ENCODE measurements around the gene SLC9A8. TPM values are rescaled to one million over a fixed set of nuclear protein-coding genes. Genes with fewer than 3 reads are reported as not detected.
"Not testable (repeated sequence)": the region's sequence is repeated elsewhere in the genome, so short reads cannot be mapped to it uniquely, and the experiment has no call there.

SLC9A8 gene
- total RNA-seq (2014; rRNA removed; shearing (Covaris generic)) = 27.4 and 39.9 TPM in 2 replicates

- peak; percentile 96 for DNase-seq (ENCODE audit: low spot score)
Measured at GRCh38 chr20:49812507-49813304, at the start of gene SLC9A8. TSS of gene SLC9A8 (plus strand) at chr20:49812828. CDS start at chr20:49812923, 95 bp downstream.

GRCh38 chr20:49762940-49763766 is 49.5 kb upstream of the SLC9A8 start:
- no peak for DNase-seq (ENCODE audit: low spot score)

- no peak for DNase-seq (ENCODE audit: low spot score)
Measured at GRCh38 chr20:49765413-49765736, 47.3 kb upstream of the SLC9A8 start.

- DNase-seq (ENCODE audit: low spot score) = no peak
Measured at GRCh38 chr20:49765846-49766541, 46.6 kb upstream of the SLC9A8 start.

- no peak for DNase-seq (ENCODE audit: low spot score)
Measured at GRCh38 chr20:49766979-49767521, 45.6 kb upstream of the SLC9A8 start.

GRCh38 chr20:49768204-49769047 is 44.2 kb upstream of the SLC9A8 start:
- DNase-seq (ENCODE audit: low spot score) = peak; percentile 93

GRCh38 chr20:49769048-49769581 is 43.5 kb upstream of the SLC9A8 start:
- no peak for DNase-seq (ENCODE audit: low spot score)

GRCh38 chr20:49770634-49771033 is 42.0 kb upstream of the SLC9A8 start:
- DNase-seq (ENCODE audit: low spot score) = no peak

- DNase-seq (ENCODE audit: low spot score) = not testable (repeated sequence)
Measured at GRCh38 chr20:49774213-49774612, 38.4 kb upstream of the SLC9A8 start.

GRCh38 chr20:49775229-49775693 is 37.4 kb upstream of the SLC9A8 start:
- DNase-seq (ENCODE audit: low spot score) = peak; percentile 96

- no peak for DNase-seq (ENCODE audit: low spot score)
Measured at GRCh38 chr20:49779972-49780371, 32.7 kb upstream of the SLC9A8 start.

GRCh38 chr20:49781676-49782075 is 31.0 kb upstream of the SLC9A8 start:
- DNase-seq (ENCODE audit: low spot score) = peak; percentile 45

GRCh38 chr20:49782439-49782838 is 30.2 kb upstream of the SLC9A8 start:
- DNase-seq (ENCODE audit: low spot score) = not testable (repeated sequence)

- not testable (repeated sequence) for DNase-seq (ENCODE audit: low spot score)
Measured at GRCh38 chr20:49783021-49783995, 29.3 kb upstream of the SLC9A8 start.

- DNase-seq (ENCODE audit: low spot score) = no peak
Measured at GRCh38 chr20:49784291-49784690, 28.3 kb upstream of the SLC9A8 start.

- DNase-seq (ENCODE audit: low spot score) = no peak
Measured at GRCh38 chr20:49785149-49785851, 27.3 kb upstream of the SLC9A8 start.

- DNase-seq (ENCODE audit: low spot score) = no peak
Measured at GRCh38 chr20:49785852-49786175, 26.8 kb upstream of the SLC9A8 start.

- DNase-seq (ENCODE audit: low spot score) = no peak
Measured at GRCh38 chr20:49786196-49786595, 26.4 kb upstream of the SLC9A8 start.

All from HT-29 (cell line).